RWPE2 (cell line): ENCODE data around the gene AK1.

Experiments
- ATAC-seq: fragments of 200-7000 bp; cut with Tn5 transposase; 3 replicates; pipeline ENCODE4 v1.9.1; 2021; ENCODE audit warnings: low read depth
- DNase-seq: peaks from one replicate; pipeline ENCODE4 v3.0.0-alpha.2; 2020; ENCODE audit warnings: low spot score
- H3K27ac ChIP-seq: fragments of 450-650 bp; 2 replicates; pipeline ENCODE4 v1.5.1; 2017; ENCODE audit warnings: mild to moderate bottlenecking; ENCODE audit not compliant: poor library complexity, severe bottlenecking
- H3K27me3 ChIP-seq: fragments of 250-450 bp; sonication (Bioruptor Pico); 2 replicates; pipeline ENCODE4 v1.5.1; 2021; ENCODE audit warnings: mild to moderate bottlenecking, moderate library complexity; ENCODE audit not compliant: insufficient read depth, poor library complexity, severe bottlenecking
- H3K36me3 ChIP-seq: fragments of 250-450 bp; sonication (Bioruptor Pico); 2 replicates; pipeline ENCODE4 v1.5.1; 2020; ENCODE audit warnings: low read depth, mild to moderate bottlenecking, moderate library complexity
- H3K4me1 ChIP-seq: fragments of 250-450 bp; sonication (Bioruptor Pico); 2 replicates; pipeline ENCODE4 v1.5.1; 2021; ENCODE audit warnings: mild to moderate bottlenecking, moderate library complexity; ENCODE audit not compliant: insufficient read depth, poor library complexity, severe bottlenecking
- H3K4me3 ChIP-seq: fragments of 250-450 bp; sonication (Bioruptor Pico); 2 replicates; pipeline ENCODE4 v1.5.1; 2021; ENCODE audit warnings: mild to moderate bottlenecking, moderate library complexity; ENCODE audit not compliant: severe bottlenecking
- H3K9me3 ChIP-seq: fragments of 250-450 bp; sonication (Bioruptor Pico); 2 replicates; pipeline ENCODE4 v1.5.1; 2021; ENCODE audit warnings: mild to moderate bottlenecking, moderate library complexity; ENCODE audit not compliant: severe bottlenecking
- TF ChIP-seq, protein P1 (sequence below): fragments of 450-650 bp; IDR thresholded peaks from one replicate; pipeline ENCODE4 v1.5.1; 2017; ENCODE audit warnings: mild to moderate bottlenecking, moderate library complexity; ENCODE audit not compliant: poor library complexity, severe bottlenecking

The AK1 gene

DNA sequence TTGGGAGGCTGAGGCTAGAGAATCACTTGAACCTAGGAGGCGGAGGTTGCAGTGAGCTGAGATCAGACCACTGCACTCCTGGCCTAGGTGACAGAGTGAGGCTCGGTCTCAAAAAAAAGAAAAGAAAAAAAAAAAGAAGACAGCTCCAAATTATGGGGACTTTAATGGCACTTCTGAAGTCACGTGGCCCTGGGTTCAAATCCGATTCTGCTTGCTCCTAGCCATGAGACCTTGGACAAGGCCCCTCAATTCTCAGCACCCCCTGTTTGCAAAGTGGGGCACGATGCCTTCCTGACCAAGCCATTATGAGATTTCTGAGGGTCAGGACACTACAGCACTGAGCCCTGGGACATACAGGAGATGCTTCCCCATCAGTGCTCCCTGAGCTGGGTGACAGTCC lies 22.0 kb downstream of the AK1 start:
- Histone ChIP-seq H3K27ac (no peak overlapping the region), H3K27me3 (no peaks in the 10 kb centered on the region), H3K36me3 (no peaks in the 10 kb centered on the region; the same call in 1 of the 2 replicates), H3K9me3 (no peaks in the 10 kb centered on the region), H3K4me1 (no peaks in the 10 kb centered on the region), H3K4me3 (no peak overlapping the region)
- no peak for ATAC-seq
- no peak for DNase-seq
- TF ChIP-seq, protein P1, sequence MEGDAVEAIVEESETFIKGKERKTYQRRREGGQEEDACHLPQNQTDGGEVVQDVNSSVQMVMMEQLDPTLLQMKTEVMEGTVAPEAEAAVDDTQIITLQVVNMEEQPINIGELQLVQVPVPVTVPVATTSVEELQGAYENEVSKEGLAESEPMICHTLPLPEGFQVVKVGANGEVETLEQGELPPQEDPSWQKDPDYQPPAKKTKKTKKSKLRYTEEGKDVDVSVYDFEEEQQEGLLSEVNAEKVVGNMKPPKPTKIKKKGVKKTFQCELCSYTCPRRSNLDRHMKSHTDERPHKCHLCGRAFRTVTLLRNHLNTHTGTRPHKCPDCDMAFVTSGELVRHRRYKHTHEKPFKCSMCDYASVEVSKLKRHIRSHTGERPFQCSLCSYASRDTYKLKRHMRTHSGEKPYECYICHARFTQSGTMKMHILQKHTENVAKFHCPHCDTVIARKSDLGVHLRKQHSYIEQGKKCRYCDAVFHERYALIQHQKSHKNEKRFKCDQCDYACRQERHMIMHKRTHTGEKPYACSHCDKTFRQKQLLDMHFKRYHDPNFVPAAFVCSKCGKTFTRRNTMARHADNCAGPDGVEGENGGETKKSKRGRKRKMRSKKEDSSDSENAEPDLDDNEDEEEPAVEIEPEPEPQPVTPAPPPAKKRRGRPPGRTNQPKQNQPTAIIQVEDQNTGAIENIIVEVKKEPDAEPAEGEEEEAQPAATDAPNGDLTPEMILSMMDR = no peak

GRCh38 chr9:127854960-127855359 lies 22.5 kb downstream of the AK1 start:
- ATAC-seq = no peak
- H3K9me3 ChIP-seq = peaks cover 2% of the 10 kb centered on the region

DNA sequence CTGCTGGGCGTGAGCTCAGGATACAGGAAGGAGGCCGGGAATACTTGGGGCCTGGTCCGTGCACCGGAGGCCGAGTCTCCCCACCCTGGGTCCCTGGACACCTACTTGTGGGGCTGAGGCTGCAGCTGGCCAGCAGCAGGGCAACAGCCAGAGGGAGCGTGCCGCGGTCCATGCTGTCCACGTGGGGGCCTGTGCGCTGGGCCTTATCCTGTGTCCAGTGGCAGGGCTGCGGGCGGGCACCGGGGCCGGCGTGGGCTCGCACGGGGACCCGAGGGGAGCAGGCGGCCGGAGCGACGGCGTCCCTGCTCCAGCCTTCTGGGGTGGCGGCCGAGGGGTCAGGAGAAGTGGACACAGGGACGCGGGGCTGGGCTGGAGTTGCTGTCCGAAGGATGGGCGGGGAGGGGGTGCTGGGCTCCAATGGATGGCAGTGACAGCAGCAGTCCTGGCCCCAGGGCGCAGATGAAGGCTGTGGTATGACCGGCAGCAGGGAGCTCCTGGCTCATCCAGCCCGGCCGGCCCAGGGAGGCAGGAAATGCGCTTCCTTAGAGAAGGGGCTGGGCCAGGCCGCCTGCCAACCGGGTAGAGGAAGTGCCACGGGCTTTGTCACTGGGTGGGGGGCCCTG lies 23.2 kb downstream of the AK1 start, which contains the start of gene ENG:
TSS of gene ENG (minus strand) at position 475 of the 623 bp plus-strand sequence. CDS start at position 172, 303 bp downstream.
- Histone ChIP-seq H3K4me3 (peak within 1 kb of the TSS; percentile 36), H3K4me1 (no peaks in the 10 kb centered on the region), H3K27ac (peak within 1 kb of the TSS; percentile 36), H3K36me3 (no peaks in the 10 kb centered on the region; the same call in 1 of the 2 replicates), H3K27me3 (no peaks in the 10 kb centered on the region), H3K9me3 (peaks cover 9% of the 10 kb centered on the region)
- TF ChIP-seq, protein P1 = no peak
- peak; percentile 83 for ATAC-seq
- no peak for DNase-seq

More at GRCh38 chr9:127854960-127855359, 22.5 kb downstream of the AK1 start:
- no peak for DNase-seq
- H3K36me3 ChIP-seq = no peaks in the 10 kb centered on the region; the same call in 1 of the 2 replicates
- H3K4me1 ChIP-seq = no peaks in the 10 kb centered on the region
- H3K27me3 ChIP-seq = no peaks in the 10 kb centered on the region
- no peak overlapping the region for H3K4me3 ChIP-seq
- peak overlapping the region; percentile 36 for H3K27ac ChIP-seq
- TF ChIP-seq, protein P1 = no peak

GRCh38 chr9:127853312-127854183 lies 23.9 kb downstream of the AK1 start:
- no peaks in the 10 kb centered on the region for H3K4me1 ChIP-seq
- TF ChIP-seq, protein P1 = no peak
- H3K4me3 ChIP-seq = peak overlapping the region; percentile 36
- H3K27me3 ChIP-seq = no peaks in the 10 kb centered on the region
- DNase-seq (no peak), ATAC-seq (peak; percentile 28)
- peaks cover 16% of the 10 kb centered on the region for H3K9me3 ChIP-seq
- H3K27ac ChIP-seq = peak overlapping the region; percentile 36
- no peaks in the 10 kb centered on the region; the same call in none of the 2 replicates for H3K36me3 ChIP-seq
